VCaP (cell line): Measurements from ENCODE around the gene HAP1.
A peak's percentile ranks its signal among the peaks of the same experiment; 100 is the strongest.
"Not testable (repeated sequence)": the region's sequence is repeated elsewhere in the genome, so short reads cannot be mapped to it uniquely, and the experiment has no call there.

Experiments
- H3K27ac ChIP-seq: fragments of 450-650 bp; 2 replicates; pipeline ENCODE4 v1.5.1; 2017
- CTCF ChIP-seq: fragments of 450-650 bp; conservative IDR thresholded peaks from 2 replicates; pipeline ENCODE4 v1.5.1; 2017; ENCODE audit warnings: mild to moderate bottlenecking, moderate library complexity

The HAP1 gene

GRCh38 chr17:41691031-41691777 lies 43.2 kb downstream of the HAP1 start:
- TF ChIP-seq CTCF: no peak
- H3K27ac ChIP-seq: peak overlapping the region; percentile 98

GRCh38 chr17:41690497-41690896 lies 43.9 kb downstream of the HAP1 start:
- TF ChIP-seq CTCF: no peak
- peak overlapping the region; percentile 98 for H3K27ac ChIP-seq

DNA sequence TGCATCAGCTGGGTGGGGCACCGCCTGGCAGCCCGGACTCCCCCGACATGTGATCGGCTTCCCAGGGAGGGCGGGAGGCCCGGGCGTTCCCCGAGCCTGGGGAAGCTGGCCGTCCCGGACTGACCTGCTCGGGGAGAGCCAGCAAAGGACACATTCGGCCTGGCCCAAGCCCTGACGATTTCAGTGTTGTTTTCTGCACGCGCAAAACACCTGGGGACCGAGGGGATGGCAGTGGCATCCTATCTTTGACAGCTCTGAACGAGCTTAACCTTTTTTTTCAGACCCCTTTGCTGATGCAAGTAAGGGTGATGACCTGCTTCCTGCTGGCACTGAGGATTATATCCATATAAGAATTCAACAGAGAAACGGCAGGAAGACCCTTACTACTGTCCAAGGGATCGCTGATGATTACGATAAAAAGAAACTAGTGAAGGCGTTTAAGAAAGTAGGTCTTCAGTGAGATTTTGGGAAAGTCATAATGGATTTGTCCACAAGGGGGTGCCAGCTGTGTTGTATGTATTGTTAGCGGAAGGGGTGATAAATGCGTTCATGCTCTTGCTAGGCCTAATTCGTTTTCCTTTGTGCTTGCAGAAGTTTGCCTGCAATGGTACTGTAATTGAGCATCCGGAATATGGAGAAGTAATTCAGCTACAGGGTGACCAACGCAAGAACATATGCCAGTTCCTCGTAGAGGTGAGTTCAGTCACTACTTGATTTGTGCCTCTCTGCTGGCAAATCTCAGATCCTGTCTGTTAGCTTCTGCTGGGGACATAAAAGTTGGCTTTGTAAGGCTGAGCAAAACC lies 44.7 kb downstream of the HAP1 start:
- peak; percentile 84 for TF ChIP-seq CTCF
- peak overlapping the region; percentile 98 for H3K27ac ChIP-seq

DNA sequence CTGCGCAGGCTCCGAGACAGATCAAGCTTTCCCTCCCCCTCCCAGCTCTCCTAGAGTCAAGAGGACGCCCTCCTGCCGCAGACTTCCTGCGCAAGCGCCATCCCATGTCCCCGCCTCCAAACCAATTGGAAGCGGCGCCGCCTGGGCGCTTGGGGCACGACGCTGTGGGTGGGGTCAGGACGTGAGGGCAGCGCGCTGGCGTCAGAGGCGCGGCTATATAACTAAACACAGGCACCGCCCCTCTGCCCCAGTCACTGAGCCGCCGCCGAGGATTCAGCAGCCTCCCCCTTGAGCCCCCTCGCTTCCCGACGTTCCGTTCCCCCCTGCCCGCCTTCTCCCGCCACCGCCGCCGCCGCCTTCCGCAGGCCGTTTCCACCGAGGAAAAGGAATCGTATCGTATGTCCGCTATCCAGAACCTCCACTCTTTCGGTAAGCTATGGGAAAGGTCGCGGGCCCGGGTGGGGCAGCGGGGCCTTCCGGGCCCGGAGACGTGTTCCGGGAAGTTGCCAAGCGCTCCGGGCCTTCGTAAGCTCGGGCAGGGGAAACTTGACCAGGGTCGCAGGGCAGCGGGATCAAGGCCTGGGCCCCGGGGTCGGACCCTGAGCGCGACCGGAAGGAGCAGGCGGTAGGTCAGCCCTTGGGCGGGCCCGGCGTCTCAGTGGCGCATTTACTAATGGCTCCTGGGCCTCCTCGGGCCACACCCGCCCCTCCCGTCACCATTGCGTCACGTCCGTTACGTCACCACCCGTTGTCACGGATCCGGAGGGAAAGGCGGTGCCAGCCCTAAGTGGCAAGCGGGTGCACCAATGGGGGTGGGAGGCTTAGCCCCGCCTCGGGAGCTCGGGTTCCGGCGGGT lies 45.6 kb downstream of the HAP1 start, which contains the start of gene EIF1:
Gene EIF1 (plus strand): TSS at position 245 of the 856 bp plus-strand sequence. CDS start 154 bp downstream, at position 399.
- H3K27ac ChIP-seq: peak within 1 kb of the TSS; percentile 98
- no peak for TF ChIP-seq CTCF

DNA sequence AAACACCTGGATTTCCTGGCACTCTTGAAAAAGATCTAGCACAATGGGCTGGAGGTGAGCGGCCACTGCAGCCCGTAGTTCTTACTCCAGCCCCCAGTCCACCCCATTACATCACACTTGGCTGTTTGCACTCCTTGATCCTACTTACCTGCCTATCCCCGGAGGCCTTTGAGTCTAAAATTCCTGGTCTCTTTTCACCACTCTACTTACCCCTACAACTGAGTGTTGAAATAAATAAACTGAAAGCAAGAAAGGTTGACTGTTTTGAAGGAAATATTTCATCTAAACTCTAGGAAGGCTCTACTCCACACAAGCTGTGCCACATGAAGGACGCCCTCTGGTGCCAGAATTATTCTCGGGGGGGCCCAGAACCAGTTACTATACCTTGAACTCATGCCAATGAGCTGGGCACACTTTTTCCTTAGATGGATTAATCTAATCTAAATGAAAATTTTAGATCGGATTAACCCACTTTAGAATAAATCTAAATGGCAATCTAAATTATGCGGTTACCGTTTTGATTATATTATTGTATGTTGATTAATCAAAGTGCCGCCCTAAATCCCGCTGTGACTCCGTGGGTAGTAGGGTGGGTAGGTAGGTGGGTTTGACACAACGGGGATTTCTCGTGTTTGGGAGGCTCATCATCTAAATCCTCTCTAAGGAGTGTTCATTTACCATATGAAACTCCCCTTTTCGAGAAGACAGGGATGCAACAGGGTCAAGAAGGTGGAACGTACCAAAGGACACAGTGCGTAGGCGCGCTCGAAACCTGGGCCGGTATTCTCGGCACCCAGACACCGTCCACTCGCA lies 46.4 kb downstream of the HAP1 start:
- TF ChIP-seq CTCF: peak; percentile 65
- H3K27ac ChIP-seq: peak overlapping the region; percentile 98

DNA sequence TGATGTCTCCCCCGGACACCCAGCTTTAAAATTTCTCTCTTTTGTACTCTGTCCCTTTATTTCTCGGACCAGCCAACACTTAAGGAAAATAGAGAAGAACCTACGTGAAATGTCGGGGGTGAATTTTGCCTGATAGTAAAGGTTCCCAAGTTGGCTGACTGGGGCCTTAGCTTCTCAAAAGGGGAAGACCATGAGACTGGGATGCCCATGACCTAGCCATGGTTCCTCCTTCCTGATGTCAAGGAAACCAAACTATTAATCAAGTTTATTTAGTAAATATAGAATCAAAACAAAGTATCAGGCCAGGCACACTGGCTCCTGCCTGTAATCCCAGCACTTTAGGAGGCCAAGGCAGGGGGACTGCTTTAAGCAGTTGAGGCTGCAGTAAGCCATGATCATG lies 48.2 kb downstream of the HAP1 start:
- TF ChIP-seq CTCF: no peak
- no peak overlapping the region for H3K27ac ChIP-seq

DNA sequence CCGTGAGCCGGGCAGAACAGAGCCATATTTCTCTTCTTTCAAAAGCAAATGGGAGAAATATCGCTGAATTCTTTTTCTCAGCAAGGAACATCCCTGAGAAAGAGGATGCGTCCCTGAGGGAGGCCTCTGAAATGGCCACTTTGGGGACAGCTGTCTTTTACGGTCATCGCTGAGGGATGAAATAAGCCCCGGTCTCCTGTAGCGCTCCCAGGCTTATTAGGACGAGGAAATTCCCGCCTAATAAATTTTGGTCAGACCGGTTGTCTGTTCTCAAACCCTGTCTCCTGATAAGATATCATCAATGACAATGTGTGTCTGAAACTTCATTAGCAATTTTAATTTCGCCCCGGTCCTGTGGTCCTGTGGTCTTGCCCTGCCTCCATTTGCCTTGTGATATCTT lies 48.7 kb downstream of the HAP1 start:
- not testable (repeated sequence) for H3K27ac ChIP-seq
